Endodermal cell (in vitro differentiated cells): Measurements from ENCODE around the gene ROS1. TPM values are rescaled to one million over a fixed set of nuclear protein-coding genes. Genes with fewer than 3 reads are reported as not detected.

Experiments used
- DNase-seq: peaks from one replicate; pipeline ENCODE4 v3.0.0-alpha.2; 2017
- H3K27ac ChIP-seq: 2 replicates; pipeline ENCODE4 v1.5.1; 2013; ENCODE audit warnings: mild to moderate bottlenecking, low read depth, low read length, moderate library complexity
- H3K27me3 ChIP-seq: 2 replicates; pipeline ENCODE4 v1.6.1; 2013; ENCODE audit warnings: mild to moderate bottlenecking, low read length, moderate library complexity; ENCODE audit not compliant: insufficient read depth, control insufficient read depth, poor library complexity, severe bottlenecking
- H3K36me3 ChIP-seq: 2 replicates; pipeline ENCODE4 v1.7.0; 2013; ENCODE audit warnings: mild to moderate bottlenecking, low read length, moderate library complexity; ENCODE audit not compliant: control insufficient read depth, insufficient read depth
- H3K4me1 ChIP-seq: one replicate; pipeline ENCODE4 v1.7.0; 2013; ENCODE audit warnings: low read length; ENCODE audit not compliant: control insufficient read depth, insufficient read depth
- H3K4me3 ChIP-seq: 2 replicates; pipeline ENCODE4 v1.5.1; 2013; ENCODE audit warnings: mild to moderate bottlenecking, low read length, moderate library complexity
- H3K9ac ChIP-seq: 2 replicates; pipeline ENCODE4 v1.6.1; 2013; ENCODE audit warnings: mild to moderate bottlenecking, low read length, moderate library complexity; ENCODE audit not compliant: poor library complexity, severe bottlenecking; ENCODE audit errors: extremely low read depth
- H3K9me3 ChIP-seq: 2 replicates; pipeline ENCODE4 v1.6.1; 2013; ENCODE audit warnings: mild to moderate bottlenecking, low read length, moderate library complexity; ENCODE audit not compliant: control insufficient read depth
- H3K27ac Mint-ChIP-seq: 2 replicates; pipeline ENCODE4 v1.8.0; 2020; ENCODE audit warnings: mixed read lengths
- H3K27me3 Mint-ChIP-seq: 2 replicates; pipeline ENCODE4 v1.8.0; 2021; ENCODE audit warnings: mild to moderate bottlenecking, mixed read lengths; ENCODE audit not compliant: insufficient read depth
- H3K36me3 Mint-ChIP-seq: 2 replicates; pipeline ENCODE4 v1.8.0; 2020; ENCODE audit warnings: low read depth, mixed read lengths
- H3K4me1 Mint-ChIP-seq: 2 replicates; pipeline ENCODE4 v1.8.0; 2020; ENCODE audit warnings: mixed read lengths
- H3K4me3 Mint-ChIP-seq: 2 replicates; pipeline ENCODE4 v1.8.0; 2020; ENCODE audit warnings: mild to moderate bottlenecking, moderate library complexity, mixed read lengths
- H3K9me3 Mint-ChIP-seq: 2 replicates; pipeline ENCODE4 v1.8.0; 2020; ENCODE audit warnings: mild to moderate bottlenecking, mixed read lengths
- WGBS, 2 experiments: methylation state at CpG; one replicate each; pipeline versions ENCODE4 v1.1.5 to v1.1.7; 2013; ENCODE audit warnings: missing lambda C conversion rate in 2 of 2, mixed read lengths in 1 of 2; ENCODE audit not compliant: insufficient coverage in 1 of 2, insufficient read length in 1 of 2; 5-methylcytosine and 5-hydroxymethylcytosine counted together
- long read RNA-seq, 4 experiments: library from polyadenylated mRNA in 2 of 4; library from RNA in 1 of 4; library from capped mRNA in 1 of 4; stranded (forward) in 3 of 4; unstranded in 1 of 4; transcript quantifications; one replicate each; pipeline ENCODE4 v2.0.0, GENCODE V29; 2020 to 2021; ENCODE audit warnings: inconsistent platforms in 1 of 4
- polyA plus RNA-seq, 2 experiments: library from polyadenylated mRNA; stranded (reverse); fragments of 50-300 nt; gene quantifications; one replicate each; pipeline ENCODE4 v1.2.3, GENCODE V29; 2013
- total RNA-seq, 2 donors: library from RNA; stranded (reverse); fragmentation: NEBNext Ultra II Directional in 1 of 2; extraction: Animal tissue kit (Norgen Biotek cat#: 25700) in 1 of 2; gene quantifications; 2 replicates in 1 of 2; 3 replicates in 1 of 2; pipeline ENCODE4 v1.2.1, GENCODE V29; 2021
- TF ChIP-seq, protein P1 (sequence below): fragments of 200-600 bp; sonication (generic); conservative IDR thresholded peaks from 2 replicates; pipeline ENCODE4 v1.5.0; 2021; ENCODE audit warnings: antibody characterized with exemption, mild to moderate bottlenecking

Gene ROS1
- total RNA-seq: not detected
- polyA plus RNA-seq (2013, experiment 1 of 2): not detected
- polyA plus RNA-seq (2013, experiment 2 of 2): not detected
- long read RNA-seq, experiment 1: 0 reads
- long read RNA-seq, experiment 2: 0 reads
- long read RNA-seq, experiment 3: 0 reads
- long read RNA-seq, experiment 4: 0 reads

DNA sequence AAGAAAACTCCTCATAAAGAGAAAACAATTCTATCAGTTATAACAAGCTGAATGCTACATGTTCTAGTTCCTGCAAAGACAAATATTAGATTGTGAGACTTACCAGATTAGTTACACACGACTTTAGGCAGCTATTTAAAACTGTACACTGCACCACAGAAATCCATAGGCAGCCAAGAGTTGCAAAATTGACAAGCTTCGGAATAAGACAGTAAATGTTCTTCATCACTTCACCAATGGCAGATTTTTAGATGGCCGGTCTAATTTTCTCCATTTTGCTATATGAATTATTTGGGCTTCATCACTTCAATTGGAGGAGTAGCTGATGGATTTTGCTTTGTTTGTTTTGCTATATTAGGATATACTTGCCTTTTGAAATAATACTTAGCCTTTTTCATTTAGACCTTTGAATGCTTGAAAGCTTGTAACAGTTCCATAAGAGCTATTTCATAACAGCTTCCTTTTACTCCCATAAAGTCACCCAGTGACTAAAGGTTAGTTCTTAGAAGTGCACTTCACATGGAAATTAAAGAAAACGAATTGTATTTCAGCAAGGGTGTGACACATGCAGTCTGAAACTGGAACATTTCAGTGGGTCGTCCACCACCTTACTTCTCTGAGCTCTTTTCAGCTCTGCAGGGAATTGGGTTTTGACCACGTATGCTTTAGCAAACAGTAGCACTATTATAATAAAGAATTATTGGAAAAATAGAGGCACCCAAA lies at the start of gene ROS1:
Gene ROS1, minus strand, starts transcription at position 512 of the 723 bp plus-strand sequence. Its CDS starts 286 bp downstream, at position 226.
- Mint-ChIP-seq H3K27me3 (peaks cover 4% of the 10 kb centered on the region), H3K36me3 (no peaks in the 10 kb centered on the region), H3K4me1 (no peaks in the 10 kb centered on the region), H3K4me3 (no peak within 1 kb of the TSS), H3K9me3 (no peaks in the 10 kb centered on the region), H3K27ac (no peak within 1 kb of the TSS)
- H3K9me3 ChIP-seq: no peaks in the 10 kb centered on the region
- H3K27ac ChIP-seq: no peak within 1 kb of the TSS
- 70 to 85% methylated on average over 4 to 6 of the region's 6 CpGs for WGBS, 2 experiments
- DNase-seq: no peak
- H3K9ac ChIP-seq: no peak within 1 kb of the TSS
- H3K4me3 ChIP-seq: no peak within 1 kb of the TSS
- no peaks in the 10 kb centered on the region for H3K4me1 ChIP-seq
- TF ChIP-seq, protein P1, sequence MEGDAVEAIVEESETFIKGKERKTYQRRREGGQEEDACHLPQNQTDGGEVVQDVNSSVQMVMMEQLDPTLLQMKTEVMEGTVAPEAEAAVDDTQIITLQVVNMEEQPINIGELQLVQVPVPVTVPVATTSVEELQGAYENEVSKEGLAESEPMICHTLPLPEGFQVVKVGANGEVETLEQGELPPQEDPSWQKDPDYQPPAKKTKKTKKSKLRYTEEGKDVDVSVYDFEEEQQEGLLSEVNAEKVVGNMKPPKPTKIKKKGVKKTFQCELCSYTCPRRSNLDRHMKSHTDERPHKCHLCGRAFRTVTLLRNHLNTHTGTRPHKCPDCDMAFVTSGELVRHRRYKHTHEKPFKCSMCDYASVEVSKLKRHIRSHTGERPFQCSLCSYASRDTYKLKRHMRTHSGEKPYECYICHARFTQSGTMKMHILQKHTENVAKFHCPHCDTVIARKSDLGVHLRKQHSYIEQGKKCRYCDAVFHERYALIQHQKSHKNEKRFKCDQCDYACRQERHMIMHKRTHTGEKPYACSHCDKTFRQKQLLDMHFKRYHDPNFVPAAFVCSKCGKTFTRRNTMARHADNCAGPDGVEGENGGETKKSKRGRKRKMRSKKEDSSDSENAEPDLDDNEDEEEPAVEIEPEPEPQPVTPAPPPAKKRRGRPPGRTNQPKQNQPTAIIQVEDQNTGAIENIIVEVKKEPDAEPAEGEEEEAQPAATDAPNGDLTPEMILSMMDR: no peak
- H3K36me3 ChIP-seq: no peaks in the 10 kb centered on the region
- H3K27me3 ChIP-seq: no peaks in the 10 kb centered on the region

DNA sequence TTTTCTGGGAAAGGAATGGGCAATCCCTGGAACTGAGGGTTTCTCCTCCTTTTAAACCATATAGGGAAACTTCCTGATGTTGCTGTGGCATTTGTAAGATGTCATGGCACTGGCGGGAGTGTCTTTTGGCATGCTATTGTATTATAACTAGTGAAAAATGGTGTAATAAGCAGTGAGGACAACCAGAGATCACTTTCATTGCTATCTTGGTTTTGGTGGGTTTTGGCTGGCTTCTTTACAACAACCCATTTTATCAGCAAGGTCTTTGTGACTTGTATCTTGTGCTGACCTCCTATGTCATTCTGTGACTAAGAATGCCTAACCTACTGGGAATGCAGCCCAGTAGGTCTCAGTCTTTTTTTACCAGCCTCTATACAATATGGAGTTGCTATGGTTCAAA lies 47.7 kb upstream of the ROS1 start:
- H3K36me3 Mint-ChIP-seq: no peaks in the 10 kb centered on the region
- H3K4me1 Mint-ChIP-seq: peaks cover 16% of the 10 kb centered on the region
- Histone ChIP-seq H3K36me3 (no peaks in the 10 kb centered on the region), H3K4me1 (peaks cover 4% of the 10 kb centered on the region), H3K9me3 (no peaks in the 10 kb centered on the region), H3K27ac (no peak overlapping the region), H3K27me3 (no peaks in the 10 kb centered on the region), H3K4me3 (no peak overlapping the region), H3K9ac (no peak overlapping the region)
- TF ChIP-seq, protein P1: no peak
- no peak for DNase-seq
- WGBS, 2 experiments: 100% methylated on average over 1 of the region's 1 CpG; no CpG with 5 or more reads in 1 of the 2 experiments
- H3K4me3 Mint-ChIP-seq: no peak overlapping the region
- peaks cover 3% of the 10 kb centered on the region for H3K9me3 Mint-ChIP-seq
- no peak overlapping the region for H3K27ac Mint-ChIP-seq
- H3K27me3 Mint-ChIP-seq: peaks cover 2% of the 10 kb centered on the region

DNA sequence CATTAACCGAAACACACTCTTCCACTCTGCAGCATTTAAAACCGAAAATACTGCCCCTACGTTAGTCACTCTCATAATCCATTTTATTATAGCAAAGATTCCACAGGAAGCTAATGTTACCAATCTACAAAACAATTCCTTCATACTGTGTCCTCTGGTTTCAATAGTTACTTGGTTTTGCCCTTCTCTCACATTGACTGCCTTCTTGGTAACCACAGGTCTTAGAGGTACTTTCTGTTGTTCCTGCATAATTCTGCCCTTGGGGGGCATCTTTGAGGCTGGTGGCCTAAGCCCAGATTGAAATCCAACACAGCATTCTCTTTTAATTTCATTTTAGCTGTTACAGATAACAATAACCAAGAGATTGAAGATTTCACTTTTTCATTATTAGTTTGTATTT lies 46.9 kb upstream of the ROS1 start:
- H3K27me3 ChIP-seq: no peaks in the 10 kb centered on the region
- H3K4me3 Mint-ChIP-seq: no peak overlapping the region
- no peak overlapping the region for H3K27ac Mint-ChIP-seq
- H3K27me3 Mint-ChIP-seq: peaks cover 4% of the 10 kb centered on the region
- H3K4me1 ChIP-seq: peaks cover 4% of the 10 kb centered on the region
- no peak overlapping the region for H3K9ac ChIP-seq
- 91 to 98% methylated on average over 3 of the region's 3 CpGs for WGBS, 2 experiments
- no peaks in the 10 kb centered on the region for H3K36me3 Mint-ChIP-seq
- H3K4me1 Mint-ChIP-seq: peaks cover 9% of the 10 kb centered on the region
- H3K9me3 Mint-ChIP-seq: peaks cover 3% of the 10 kb centered on the region
- no peaks in the 10 kb centered on the region for H3K9me3 ChIP-seq
- DNase-seq: no peak
- H3K4me3 ChIP-seq: no peak overlapping the region
- H3K27ac ChIP-seq: no peak overlapping the region
- TF ChIP-seq, protein P1: no peak
- H3K36me3 ChIP-seq: no peaks in the 10 kb centered on the region
